Stromal cell of bone marrow (primary cell): ENCODE measurements around the gene ALG3.

Experiments
- DNase-seq: peaks from one replicate; pipeline ENCODE4 v3.0.0-alpha.2; 2012; ENCODE audit warnings: low read depth

ALG3 gene

DNA sequence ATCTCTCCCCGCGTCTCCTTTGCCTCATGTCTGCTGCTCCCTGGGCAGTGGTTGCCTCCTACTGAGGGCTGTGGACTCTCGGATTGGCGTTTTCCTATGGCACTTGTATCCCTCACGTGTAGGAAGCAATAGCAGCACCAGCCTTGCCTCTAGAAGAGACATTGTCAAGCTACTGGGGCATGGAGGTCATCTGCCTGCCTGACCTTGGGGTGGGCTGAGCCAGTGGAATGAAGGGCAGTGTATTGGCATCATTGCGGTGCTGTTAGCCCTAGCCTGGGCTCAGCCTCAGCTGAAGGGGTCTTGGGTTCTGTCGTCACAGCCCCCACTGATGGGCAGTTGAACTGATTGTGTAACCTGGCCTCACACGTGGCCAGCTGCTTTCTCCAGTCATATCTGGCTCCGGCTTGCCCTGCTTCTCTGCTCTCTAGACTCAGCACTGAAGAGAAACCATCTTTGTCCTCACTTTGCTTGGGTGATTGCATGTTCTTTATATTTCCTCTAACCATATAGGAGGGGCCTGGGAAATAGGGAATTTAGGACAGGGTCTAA is 54.7 kb downstream of the ALG3 start:
- DNase-seq: no peak

DNA sequence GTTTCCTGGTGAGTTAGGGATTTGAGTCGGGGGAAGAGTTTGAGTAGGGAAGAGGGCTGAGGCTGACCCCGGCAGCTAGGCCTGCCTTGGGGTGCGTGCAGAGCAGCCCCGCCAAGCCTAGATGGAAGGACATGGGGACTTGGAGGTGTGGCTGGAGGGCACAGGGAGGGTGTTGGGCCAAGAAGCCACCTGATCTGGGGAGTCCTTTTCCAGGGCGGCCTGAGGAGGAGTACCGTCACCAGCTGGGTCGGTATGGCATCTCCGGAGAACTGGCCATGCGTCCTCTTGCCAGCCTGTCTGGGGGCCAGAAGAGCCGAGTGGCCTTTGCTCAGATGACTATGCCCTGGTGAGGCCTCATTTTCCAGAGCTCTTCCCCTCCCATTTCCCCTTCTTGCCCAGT is 55.9 kb downstream of the ALG3 start:
- no peak for DNase-seq
